Astrocyte (in vitro differentiated cells and primary cell): Measurements from ENCODE around the gene EFNA5. TPM values are rescaled to one million over a fixed set of nuclear protein-coding genes. Genes with fewer than 3 reads are reported as not detected.

Source experiments
- DNase-seq: peaks from one replicate; pipeline ENCODE4 v3.0.0-alpha.2; 2010; ENCODE audit warnings: low read depth
- FAIRE-seq: peaks from 2 replicates; lab custom pipeline; 2011; peaks lifted over from hg19 to GRCh38; lab: Jason Lieb, UNC
- H2AFZ ChIP-seq: 2 replicates; pipeline ENCODE4 v1.6.0; 2012; ENCODE audit warnings: low read depth, low read length, inconsistent platforms
- H3K27ac ChIP-seq: 2 replicates; pipeline ENCODE4 v1.5.1; 2011; ENCODE audit warnings: low read depth, low read length, inconsistent platforms
- H3K27me3 ChIP-seq: 2 replicates; pipeline ENCODE4 v1.6.0; 2011; ENCODE audit warnings: low read length, inconsistent platforms; ENCODE audit not compliant: insufficient read depth
- H3K36me3 ChIP-seq: 2 replicates; pipeline ENCODE4 v1.5.1; 2011; ENCODE audit warnings: low read length, inconsistent platforms; ENCODE audit not compliant: insufficient read depth
- H3K4me1 ChIP-seq: 2 replicates; pipeline ENCODE4 v1.5.1; 2011; ENCODE audit warnings: low read length, inconsistent platforms; ENCODE audit not compliant: insufficient read depth
- H3K4me2 ChIP-seq: 2 replicates; pipeline ENCODE4 v1.6.0; 2012; ENCODE audit warnings: low read length, inconsistent platforms
- H3K4me3 ChIP-seq: 2 replicates; pipeline ENCODE4 v1.5.1; 2011; ENCODE audit warnings: low read depth, mild to moderate bottlenecking, low read length, inconsistent platforms; ENCODE audit not compliant: insufficient read depth
- H3K79me2 ChIP-seq: 2 replicates; pipeline ENCODE4 v1.6.0; 2012; ENCODE audit warnings: mild to moderate bottlenecking, low read length, inconsistent platforms; ENCODE audit not compliant: insufficient read depth
- H3K9ac ChIP-seq: 2 replicates; pipeline ENCODE4 v1.6.0; 2012; ENCODE audit warnings: mild to moderate bottlenecking, low read length, inconsistent platforms
- H3K9me3 ChIP-seq: 2 replicates; pipeline ENCODE4 v1.5.1; 2012; ENCODE audit warnings: low read depth, mild to moderate bottlenecking, low read length, inconsistent platforms; ENCODE audit not compliant: insufficient read depth
- H4K20me1 ChIP-seq: 2 replicates; pipeline ENCODE4 v1.6.0; 2012; ENCODE audit warnings: low read length, inconsistent platforms; ENCODE audit not compliant: insufficient read depth
- H3K27ac Mint-ChIP-seq: one replicate; pipeline ENCODE4 v1.8.0; 2021; ENCODE audit warnings: mild to moderate bottlenecking, mixed read lengths; ENCODE audit not compliant: unreplicated experiment
- H3K27me3 Mint-ChIP-seq: one replicate; pipeline ENCODE4 v1.8.0; 2021; ENCODE audit warnings: low read depth, mixed read lengths; ENCODE audit not compliant: unreplicated experiment
- H3K36me3 Mint-ChIP-seq: one replicate; pipeline ENCODE4 v1.8.0; 2021; ENCODE audit warnings: low read depth, mixed read lengths; ENCODE audit not compliant: unreplicated experiment
- H3K4me1 Mint-ChIP-seq: one replicate; pipeline ENCODE4 v1.8.0; 2021; ENCODE audit warnings: low read depth, mixed read lengths; ENCODE audit not compliant: unreplicated experiment
- H3K4me3 Mint-ChIP-seq: one replicate; pipeline ENCODE4 v1.8.0; 2021; ENCODE audit warnings: mild to moderate bottlenecking, moderate library complexity, mixed read lengths; ENCODE audit not compliant: unreplicated experiment
- H3K9me3 Mint-ChIP-seq: one replicate; pipeline ENCODE4 v1.8.0; 2021; ENCODE audit warnings: mild to moderate bottlenecking, mixed read lengths; ENCODE audit not compliant: unreplicated experiment
- EZH2 ChIP-seq: IDR thresholded peaks from 2 replicates; pipeline ENCODE4 v1.6.1; 2012; ENCODE audit warnings: mild to moderate bottlenecking, low read length, inconsistent platforms; ENCODE audit not compliant: insufficient read depth
- total RNA-seq: library from RNA; stranded (reverse); gene quantifications from 2 replicates; pipeline ENCODE4 v1.2.1, GENCODE V29; 2021
- TF ChIP-seq, protein P1 (sequence below): IDR thresholded peaks from 2 replicates; pipeline ENCODE4 v1.5.1; 2011; ENCODE audit warnings: low read depth, mild to moderate bottlenecking, inconsistent platforms, low read length, moderate library complexity; ENCODE audit not compliant: insufficient read depth

The EFNA5 gene
- total RNA-seq, 1 donor from 2014 or later = 59.3 TPM

DNA sequence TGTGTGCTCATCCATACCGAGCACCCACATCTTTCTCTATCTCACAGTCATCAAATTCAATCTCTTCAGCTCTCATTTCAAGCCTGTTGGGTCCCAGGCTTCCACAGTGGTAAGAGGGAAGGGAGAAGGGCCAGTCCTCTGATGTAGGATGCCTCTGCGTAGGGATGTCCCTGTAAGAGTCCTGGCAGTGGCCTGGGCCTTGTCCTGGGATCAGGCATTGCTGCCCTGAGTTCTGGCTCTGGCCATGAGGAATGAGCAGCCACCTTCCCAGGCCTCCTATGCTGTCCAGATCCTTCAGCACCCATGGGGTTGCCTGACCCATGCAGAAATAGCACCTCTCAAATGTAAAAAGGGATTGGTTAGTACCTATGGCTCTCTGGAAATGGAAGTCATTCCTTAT lies 121.2 kb downstream of the EFNA5 start:
- Histone ChIP-seq H3K9ac (no peak overlapping the region), H3K27me3 (no peaks in the 10 kb centered on the region), H3K9me3 (no peaks in the 10 kb centered on the region), H3K4me3 (no peak overlapping the region), H3K4me1 (no peaks in the 10 kb centered on the region), H2AFZ (no peak overlapping the region), H3K79me2 (no peaks in the 10 kb centered on the region), H3K36me3 (no peaks in the 10 kb centered on the region), H3K4me2 (no peak overlapping the region), H3K27ac (no peak overlapping the region), H4K20me1 (no peaks in the 10 kb centered on the region)
- H3K4me1 Mint-ChIP-seq = peaks cover 31% of the 10 kb centered on the region
- FAIRE-seq (no peak), DNase-seq (no peak)
- no peaks in the 10 kb centered on the region for H3K27me3 Mint-ChIP-seq
- no peaks in the 10 kb centered on the region for H3K9me3 Mint-ChIP-seq
- no peak overlapping the region for H3K4me3 Mint-ChIP-seq
- no peaks in the 10 kb centered on the region for H3K36me3 Mint-ChIP-seq
- no peak for TF ChIP-seq EZH2
- TF ChIP-seq, protein P1, sequence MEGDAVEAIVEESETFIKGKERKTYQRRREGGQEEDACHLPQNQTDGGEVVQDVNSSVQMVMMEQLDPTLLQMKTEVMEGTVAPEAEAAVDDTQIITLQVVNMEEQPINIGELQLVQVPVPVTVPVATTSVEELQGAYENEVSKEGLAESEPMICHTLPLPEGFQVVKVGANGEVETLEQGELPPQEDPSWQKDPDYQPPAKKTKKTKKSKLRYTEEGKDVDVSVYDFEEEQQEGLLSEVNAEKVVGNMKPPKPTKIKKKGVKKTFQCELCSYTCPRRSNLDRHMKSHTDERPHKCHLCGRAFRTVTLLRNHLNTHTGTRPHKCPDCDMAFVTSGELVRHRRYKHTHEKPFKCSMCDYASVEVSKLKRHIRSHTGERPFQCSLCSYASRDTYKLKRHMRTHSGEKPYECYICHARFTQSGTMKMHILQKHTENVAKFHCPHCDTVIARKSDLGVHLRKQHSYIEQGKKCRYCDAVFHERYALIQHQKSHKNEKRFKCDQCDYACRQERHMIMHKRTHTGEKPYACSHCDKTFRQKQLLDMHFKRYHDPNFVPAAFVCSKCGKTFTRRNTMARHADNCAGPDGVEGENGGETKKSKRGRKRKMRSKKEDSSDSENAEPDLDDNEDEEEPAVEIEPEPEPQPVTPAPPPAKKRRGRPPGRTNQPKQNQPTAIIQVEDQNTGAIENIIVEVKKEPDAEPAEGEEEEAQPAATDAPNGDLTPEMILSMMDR = no peak
- H3K27ac Mint-ChIP-seq = no peak overlapping the region

DNA sequence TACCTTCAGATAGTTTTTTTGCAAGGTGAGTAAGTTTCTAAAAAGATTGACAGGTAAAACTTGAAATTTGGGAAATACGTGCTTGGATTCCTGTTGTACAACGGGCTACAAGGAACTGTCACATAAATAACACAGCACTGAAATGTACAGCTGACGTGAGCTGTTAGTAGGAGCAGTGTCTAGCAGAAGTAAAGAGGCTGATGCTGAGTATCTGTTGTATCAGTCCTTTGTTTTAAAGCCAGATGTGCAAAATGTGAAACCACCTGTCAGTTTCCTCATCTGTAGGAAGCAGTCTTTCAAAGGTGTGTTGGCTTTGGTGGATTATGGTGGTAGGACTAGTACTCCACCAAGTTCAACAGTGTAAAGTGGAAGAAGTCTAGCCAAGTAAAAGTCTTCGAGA lies 122.3 kb downstream of the EFNA5 start:
- Mint-ChIP-seq H3K36me3 (no peaks in the 10 kb centered on the region), H3K9me3 (no peaks in the 10 kb centered on the region), H3K27ac (no peak overlapping the region), H3K4me3 (no peak overlapping the region), H3K4me1 (peaks cover 27% of the 10 kb centered on the region), H3K27me3 (no peaks in the 10 kb centered on the region)
- H3K36me3 ChIP-seq = no peaks in the 10 kb centered on the region
- no peak overlapping the region for H3K9ac ChIP-seq
- no peaks in the 10 kb centered on the region for H4K20me1 ChIP-seq
- no peaks in the 10 kb centered on the region for H3K79me2 ChIP-seq
- H3K9me3 ChIP-seq = no peaks in the 10 kb centered on the region
- no peaks in the 10 kb centered on the region for H3K4me1 ChIP-seq
- FAIRE-seq (no peak), DNase-seq (no peak)
- TF ChIP-seq EZH2 = no peak
- TF ChIP-seq, protein P1 = no peak
- no peak overlapping the region for H3K4me2 ChIP-seq
- no peak overlapping the region for H3K4me3 ChIP-seq
- H3K27me3 ChIP-seq = no peaks in the 10 kb centered on the region
- H2AFZ ChIP-seq = no peak overlapping the region
- no peak overlapping the region for H3K27ac ChIP-seq

DNA sequence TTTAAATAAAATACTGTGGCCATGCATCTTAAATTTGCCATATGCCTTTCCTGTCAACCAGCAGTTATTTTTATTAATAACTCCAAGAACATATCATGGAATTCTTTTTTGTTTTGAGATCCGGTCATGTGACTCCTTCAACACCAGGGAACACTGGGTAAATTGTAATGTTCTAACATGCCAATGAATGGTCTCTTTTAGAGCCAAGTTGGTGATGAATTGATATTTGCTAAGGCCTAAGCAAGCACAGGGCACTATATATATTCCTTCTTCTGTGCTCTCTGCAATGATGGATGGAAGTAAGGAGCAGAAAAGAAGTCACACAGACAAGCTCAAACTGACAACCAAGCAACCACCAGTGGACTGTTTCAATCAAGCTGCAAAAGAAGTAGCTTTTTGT lies 124.0 kb downstream of the EFNA5 start:
- no peaks in the 10 kb centered on the region for H3K79me2 ChIP-seq
- peaks cover 2% of the 10 kb centered on the region for H4K20me1 ChIP-seq
- TF ChIP-seq, protein P1 = no peak
- TF ChIP-seq EZH2 = no peak
- FAIRE-seq (no peak), DNase-seq (no peak)
- no peak overlapping the region for H3K4me3 Mint-ChIP-seq
- H3K4me3 ChIP-seq = no peak overlapping the region
- no peaks in the 10 kb centered on the region for H3K27me3 ChIP-seq
- H3K9me3 ChIP-seq = no peaks in the 10 kb centered on the region
- no peak overlapping the region for H3K4me2 ChIP-seq
- H3K9me3 Mint-ChIP-seq = no peaks in the 10 kb centered on the region
- H3K9ac ChIP-seq = no peak overlapping the region
- H3K27me3 Mint-ChIP-seq = no peaks in the 10 kb centered on the region
- H2AFZ ChIP-seq = no peak overlapping the region
- no peaks in the 10 kb centered on the region for H3K36me3 ChIP-seq
- no peak overlapping the region for H3K27ac Mint-ChIP-seq
- peaks cover 4% of the 10 kb centered on the region for H3K4me1 ChIP-seq
- no peaks in the 10 kb centered on the region for H3K36me3 Mint-ChIP-seq
- no peak overlapping the region for H3K27ac ChIP-seq
- H3K4me1 Mint-ChIP-seq = peaks cover 28% of the 10 kb centered on the region
